ENCODE data around the gene OLR1.

The OLR1 gene

DNA sequence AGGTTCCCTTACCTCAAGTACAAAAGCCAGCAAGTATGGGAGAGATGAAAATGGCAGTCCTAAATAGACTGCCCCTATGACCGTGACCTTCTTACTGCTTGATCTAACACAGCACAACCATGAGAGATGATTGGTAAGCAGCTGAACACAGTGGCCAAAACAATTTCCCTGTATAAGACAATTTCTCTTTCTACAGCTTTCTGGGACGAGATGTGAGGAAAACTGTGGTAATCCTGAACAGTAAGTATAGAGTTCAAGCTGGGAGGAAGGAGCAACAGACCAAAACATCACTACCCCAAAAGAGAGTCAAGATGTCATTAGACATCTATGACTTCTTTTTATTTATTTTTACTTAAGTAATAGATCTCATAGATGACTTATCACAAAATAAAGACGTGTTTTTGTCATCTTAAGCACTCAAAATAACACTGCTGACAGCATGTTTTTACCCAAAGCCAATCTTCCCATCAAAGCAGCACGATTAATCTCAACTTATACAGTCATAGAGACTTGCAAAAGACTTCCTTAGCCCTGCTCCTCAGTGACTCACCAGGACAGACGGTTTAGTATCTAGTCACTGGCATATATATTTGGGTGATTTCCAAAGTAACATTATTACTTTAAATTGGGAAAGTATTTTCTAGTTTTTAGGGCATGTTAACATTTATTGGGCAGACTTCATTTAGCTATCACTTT lies 10.6 kb upstream of the OLR1 start:
- Histone ChIP-seq H3K4me1 (0 out of 2 replicates have a peak, but pooled peaks cover 4% of the 10 kb centered on the region), H3K27me3 (ENCODE audit: low read depth) (no peaks in the 10 kb centered on the region), H3K36me3 (replicated peaks) (no peaks in the 10 kb centered on the region), H3K4me3 (no peak overlapping the region), H3K9me3 (no peaks in the 10 kb centered on the region)
- in situ Hi-C loops (cut with MboI; ENCODE audit: low sequenced_read_pairs) = no loop called here
- DNase-seq (ENCODE audit: low spot score in 2 of 2) = no peak

DNA sequence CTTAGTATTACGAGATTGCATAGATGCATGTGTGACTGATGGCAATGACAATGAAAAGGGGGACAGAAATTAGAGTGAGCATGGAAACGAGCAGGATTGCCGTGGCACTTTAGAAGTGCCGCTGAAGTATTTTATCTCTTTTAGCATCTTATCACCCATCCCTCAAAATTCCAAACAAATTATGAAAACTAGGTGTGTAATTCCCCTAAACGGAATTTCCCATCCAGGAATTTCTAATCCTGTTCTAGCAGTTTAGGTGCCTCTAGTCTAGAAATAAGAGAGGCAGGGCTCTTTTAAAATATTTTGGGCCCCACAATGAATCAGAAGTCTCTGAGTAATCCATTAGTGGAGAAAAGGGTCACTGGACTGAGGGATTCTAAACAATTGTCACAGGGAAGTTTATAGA lies 7.8 kb upstream of the OLR1 start:
- no peak for DNase-seq (ENCODE audit: low spot score in 2 of 2)
- Histone ChIP-seq H3K27me3 (ENCODE audit: low read depth) (no peaks in the 10 kb centered on the region), H3K36me3 (replicated peaks) (no peaks in the 10 kb centered on the region), H3K9me3 (no peaks in the 10 kb centered on the region), H3K4me3 (no peak overlapping the region), H3K4me1 (0 out of 2 replicates have a peak, but pooled peaks cover 4% of the 10 kb centered on the region)
- in situ Hi-C loops (cut with MboI; ENCODE audit: low sequenced_read_pairs) = no loop called here

DNA sequence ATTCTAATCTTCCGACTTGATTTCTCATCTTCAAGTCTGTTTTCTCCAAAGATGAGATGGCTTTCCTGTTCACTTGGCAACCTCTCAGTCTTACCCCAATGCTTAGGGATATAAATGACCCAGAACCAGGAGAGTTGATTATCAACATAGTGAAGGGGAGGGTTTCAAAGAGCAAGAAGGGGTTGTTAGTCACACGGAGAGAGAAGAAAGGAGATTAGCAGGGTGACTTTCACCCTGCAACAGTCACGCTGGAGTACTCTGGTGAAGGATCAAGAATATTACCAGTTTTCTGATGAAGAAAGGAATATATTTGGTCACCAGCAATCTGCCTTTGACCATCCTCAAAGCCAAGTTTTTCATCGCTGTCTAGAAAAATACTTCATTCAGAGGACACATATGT lies 6.9 kb upstream of the OLR1 start, which contains the start of gene TMEM52B:
TMEM52B (plus strand) TSS at position 212 of the 400 bp plus-strand sequence. CDS start 543 bp downstream, outside the sequence.
- Histone ChIP-seq H3K36me3 (replicated peaks) (no peaks in the 10 kb centered on the region), H3K27me3 (ENCODE audit: low read depth) (no peaks in the 10 kb centered on the region), H3K4me1 (0 out of 2 replicates have a peak, but pooled peaks cover 4% of the 10 kb centered on the region), H3K4me3 (no peak within 1 kb of the TSS), H3K9me3 (no peaks in the 10 kb centered on the region)
- no peak for DNase-seq (ENCODE audit: low spot score in 2 of 2)
- in situ Hi-C loops (cut with MboI; ENCODE audit: low sequenced_read_pairs) = no loop called here

DNA sequence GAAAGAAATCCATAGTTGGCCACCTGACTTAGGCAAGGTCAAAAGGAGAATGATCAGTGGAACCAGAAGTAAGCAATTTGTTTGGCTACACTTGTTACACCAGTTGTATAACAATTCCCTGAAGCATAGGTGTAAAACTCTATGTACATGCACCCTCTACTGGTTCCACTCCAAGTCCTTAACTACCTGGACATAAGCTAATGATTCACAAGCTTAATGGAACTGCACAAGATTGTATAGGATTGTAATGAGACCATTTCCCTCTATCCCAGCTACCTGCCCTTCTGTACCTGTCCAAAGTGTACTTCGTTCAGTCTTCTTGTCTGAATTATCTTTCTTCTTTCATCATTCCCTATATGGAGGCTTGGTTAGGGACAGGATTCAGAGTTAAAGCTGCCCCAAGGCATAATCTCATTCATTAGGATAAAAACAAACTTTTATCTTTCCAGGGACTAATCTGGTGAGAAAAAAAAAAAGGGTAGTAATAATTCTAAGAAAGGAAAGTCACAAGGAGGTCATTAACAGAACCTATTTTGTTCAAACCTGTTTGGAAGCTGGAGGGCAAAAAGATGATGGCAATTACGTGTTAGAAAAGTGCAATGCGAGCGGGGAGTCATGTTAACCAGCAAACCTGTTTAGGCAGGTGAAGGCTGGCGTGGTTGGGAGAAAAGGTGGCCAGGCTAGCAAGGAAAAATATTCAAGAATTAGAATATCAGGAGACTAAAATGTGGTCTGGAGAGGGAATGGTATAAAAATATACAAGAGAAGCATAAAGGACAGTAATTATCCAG lies 4.1 kb upstream of the OLR1 start:
- H3K27me3 ChIP-seq (ENCODE audit: low read depth) = no peaks in the 10 kb centered on the region
- no peaks in the 10 kb centered on the region for H3K36me3 ChIP-seq (replicated peaks)
- no peaks in the 10 kb centered on the region for H3K4me1 ChIP-seq
- in situ Hi-C loops (cut with MboI; ENCODE audit: low sequenced_read_pairs) = no loop called here
- H3K9me3 ChIP-seq = no peaks in the 10 kb centered on the region
- no peak overlapping the region for H3K4me3 ChIP-seq
- DNase-seq (ENCODE audit: low spot score in 2 of 2) = no peak

DNA sequence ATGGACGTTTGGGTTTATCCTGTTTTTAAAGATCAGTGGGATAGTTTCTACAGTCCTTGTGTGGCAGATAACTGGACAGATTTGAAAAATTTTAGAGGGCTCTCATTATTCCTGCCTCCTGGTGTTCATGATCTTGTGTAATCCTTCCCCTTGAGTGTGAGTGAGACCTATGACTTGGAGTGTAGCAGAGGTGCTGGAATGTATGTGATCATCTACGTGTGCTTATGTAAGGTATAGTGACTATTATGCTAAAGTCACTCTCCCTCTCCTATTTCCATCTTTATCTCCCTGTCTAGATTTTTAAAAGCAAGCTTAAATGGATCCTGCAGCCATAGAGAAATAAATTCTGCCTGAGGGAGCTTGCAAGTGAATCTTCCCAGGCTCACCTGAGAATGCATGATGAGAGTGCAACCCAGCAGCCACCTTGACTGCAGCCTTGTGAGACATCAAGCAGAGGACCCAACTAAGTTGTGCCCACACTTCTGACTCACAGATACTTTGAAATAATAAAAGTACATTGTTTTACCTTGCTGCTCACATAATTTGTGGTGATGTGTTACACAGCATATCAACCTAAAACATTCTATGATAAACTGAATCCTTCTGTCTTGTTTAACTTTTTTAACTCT lies 3.2 kb upstream of the OLR1 start:
- Histone ChIP-seq H3K27me3 (ENCODE audit: low read depth) (no peaks in the 10 kb centered on the region), H3K9me3 (no peaks in the 10 kb centered on the region), H3K4me3 (no peak overlapping the region), H3K4me1 (no peaks in the 10 kb centered on the region), H3K36me3 (replicated peaks) (no peaks in the 10 kb centered on the region)
- in situ Hi-C loops (cut with MboI; ENCODE audit: low sequenced_read_pairs) = no loop called here
- DNase-seq (ENCODE audit: low spot score in 2 of 2) = no peak

DNA sequence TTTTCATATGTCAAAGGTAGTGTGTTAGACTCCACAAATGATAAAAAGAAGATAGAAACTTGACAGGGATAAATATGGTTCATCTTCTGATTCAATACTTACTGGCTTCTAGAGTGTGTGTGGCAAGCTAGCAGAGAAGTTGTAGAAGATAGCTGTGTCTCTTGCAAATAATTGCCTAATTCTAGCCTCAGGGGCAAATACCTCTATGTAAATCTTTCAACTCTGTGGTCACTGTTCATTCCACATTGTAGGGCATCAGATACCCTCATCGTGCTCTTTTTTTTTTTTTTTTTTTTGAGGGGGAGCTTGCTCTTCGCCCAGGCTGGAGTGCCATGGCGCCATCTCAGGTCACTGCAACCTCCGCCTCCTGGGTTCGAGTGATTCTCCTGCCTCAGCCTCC lies 1.7 kb downstream of the OLR1 start:
- H3K27me3 ChIP-seq (ENCODE audit: low read depth) = no peaks in the 10 kb centered on the region
- no peaks in the 10 kb centered on the region; the same call in 1 of the 2 replicates for H3K4me1 ChIP-seq
- DNase-seq (ENCODE audit: low spot score in 2 of 2) = no peak
- in situ Hi-C loops (cut with MboI; ENCODE audit: low sequenced_read_pairs) = no loop called here
- no peaks in the 10 kb centered on the region for H3K9me3 ChIP-seq
- no peak overlapping the region for H3K4me3 ChIP-seq
- H3K36me3 ChIP-seq (replicated peaks) = no peaks in the 10 kb centered on the region

DNA sequence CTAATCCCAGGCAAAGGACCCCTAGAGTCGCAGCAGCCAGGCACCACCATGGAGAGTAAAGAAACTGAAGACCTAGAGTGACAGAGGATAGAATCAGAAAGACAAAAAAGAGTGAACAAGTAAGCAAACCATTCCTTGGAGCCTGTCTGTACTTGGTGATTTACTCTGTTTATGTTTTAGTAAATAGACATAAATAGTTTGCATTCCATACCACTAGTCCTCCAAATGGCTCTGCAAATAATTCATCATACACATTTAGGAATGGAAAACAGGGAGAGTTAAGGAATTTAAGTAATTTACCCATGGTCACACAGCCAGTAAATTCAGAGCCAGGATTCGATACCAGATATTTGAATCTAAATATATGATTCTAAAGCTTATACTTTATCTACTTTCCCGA lies 2.8 kb downstream of the OLR1 start:
- in situ Hi-C loops (cut with MboI; ENCODE audit: low sequenced_read_pairs) = no loop called here
- Histone ChIP-seq H3K4me3 (no peak overlapping the region), H3K36me3 (replicated peaks) (no peaks in the 10 kb centered on the region), H3K9me3 (no peaks in the 10 kb centered on the region), H3K4me1 (no peaks in the 10 kb centered on the region; the same call in 1 of the 2 replicates), H3K27me3 (ENCODE audit: low read depth) (no peaks in the 10 kb centered on the region)
- DNase-seq (ENCODE audit: low spot score in 2 of 2) = no peak

DNA sequence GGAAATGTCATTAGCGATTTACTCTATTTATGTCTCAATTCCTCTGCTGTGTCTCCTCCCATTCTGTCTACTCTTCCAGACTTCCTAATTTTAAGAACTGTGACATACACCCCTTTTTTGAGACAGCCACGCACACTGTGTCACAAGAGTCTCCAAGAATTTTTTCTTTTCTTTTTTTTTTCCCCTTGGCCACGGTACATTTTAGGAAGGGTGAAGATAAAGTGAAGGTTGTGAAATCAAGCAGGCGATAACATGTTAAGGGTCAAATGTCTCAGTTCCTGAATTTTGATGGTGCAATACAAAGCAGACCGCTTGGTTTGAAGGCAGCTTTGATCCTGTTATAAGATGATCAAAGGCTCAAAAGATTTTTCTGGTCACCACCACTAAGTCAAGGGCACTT lies 4.3 kb downstream of the OLR1 start:
- Histone ChIP-seq H3K4me3 (no peak overlapping the region), H3K36me3 (replicated peaks) (no peaks in the 10 kb centered on the region), H3K9me3 (no peaks in the 10 kb centered on the region), H3K4me1 (no peaks in the 10 kb centered on the region; the same call in 1 of the 2 replicates), H3K27me3 (ENCODE audit: low read depth) (no peaks in the 10 kb centered on the region)
- DNase-seq (ENCODE audit: low spot score in 2 of 2) = no peak
- in situ Hi-C loops (cut with MboI; ENCODE audit: low sequenced_read_pairs) = no loop called here

DNA sequence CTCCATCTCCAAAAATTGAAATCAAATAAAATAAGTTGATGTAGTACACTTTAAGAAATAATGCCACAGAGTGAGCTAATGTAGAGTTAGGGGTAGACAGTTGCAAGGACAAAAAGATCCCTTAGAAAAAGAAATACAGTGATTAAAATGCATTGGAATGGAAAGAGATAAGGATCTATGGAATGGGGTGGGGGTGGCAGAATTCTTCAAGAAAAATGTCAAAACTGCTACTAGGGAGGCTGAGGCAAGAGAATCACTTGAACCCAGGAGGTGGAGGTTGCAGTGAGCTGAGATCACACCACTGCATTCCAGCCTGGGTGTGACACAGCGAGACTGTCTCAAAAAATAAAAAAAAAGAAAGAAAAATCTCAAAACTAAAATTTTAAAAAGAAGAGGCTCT lies 6.5 kb downstream of the OLR1 start:
- in situ Hi-C loops (cut with MboI; ENCODE audit: low sequenced_read_pairs) = no loop called here
- H3K36me3 ChIP-seq (replicated peaks) = no peaks in the 10 kb centered on the region
- no peaks in the 10 kb centered on the region for H3K9me3 ChIP-seq
- no peak overlapping the region for H3K4me3 ChIP-seq
- no peaks in the 10 kb centered on the region; the same call in 1 of the 2 replicates for H3K4me1 ChIP-seq
- H3K27me3 ChIP-seq (ENCODE audit: low read depth) = no peaks in the 10 kb centered on the region
- no peak for DNase-seq (ENCODE audit: low spot score in 2 of 2)

DNA sequence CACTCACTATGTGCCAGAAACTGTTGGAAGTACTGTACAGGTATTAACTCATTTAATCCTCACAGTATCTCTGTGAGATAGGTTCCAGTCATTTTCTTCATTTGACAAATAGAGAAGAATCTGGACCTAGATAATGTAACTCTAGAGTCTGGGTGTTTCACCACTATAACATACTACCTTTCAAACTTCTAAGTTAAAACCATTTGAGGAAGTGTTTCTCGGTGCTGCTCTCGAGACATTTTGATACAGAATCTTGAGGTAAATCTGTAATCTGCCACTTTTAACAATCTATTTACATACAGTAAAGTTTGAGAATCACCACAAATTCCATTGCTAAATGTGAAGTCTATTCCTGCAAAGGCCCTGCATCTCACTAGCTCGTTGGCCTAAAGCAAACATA lies 8.8 kb downstream of the OLR1 start:
- H3K9me3 ChIP-seq = no peaks in the 10 kb centered on the region

DNA sequence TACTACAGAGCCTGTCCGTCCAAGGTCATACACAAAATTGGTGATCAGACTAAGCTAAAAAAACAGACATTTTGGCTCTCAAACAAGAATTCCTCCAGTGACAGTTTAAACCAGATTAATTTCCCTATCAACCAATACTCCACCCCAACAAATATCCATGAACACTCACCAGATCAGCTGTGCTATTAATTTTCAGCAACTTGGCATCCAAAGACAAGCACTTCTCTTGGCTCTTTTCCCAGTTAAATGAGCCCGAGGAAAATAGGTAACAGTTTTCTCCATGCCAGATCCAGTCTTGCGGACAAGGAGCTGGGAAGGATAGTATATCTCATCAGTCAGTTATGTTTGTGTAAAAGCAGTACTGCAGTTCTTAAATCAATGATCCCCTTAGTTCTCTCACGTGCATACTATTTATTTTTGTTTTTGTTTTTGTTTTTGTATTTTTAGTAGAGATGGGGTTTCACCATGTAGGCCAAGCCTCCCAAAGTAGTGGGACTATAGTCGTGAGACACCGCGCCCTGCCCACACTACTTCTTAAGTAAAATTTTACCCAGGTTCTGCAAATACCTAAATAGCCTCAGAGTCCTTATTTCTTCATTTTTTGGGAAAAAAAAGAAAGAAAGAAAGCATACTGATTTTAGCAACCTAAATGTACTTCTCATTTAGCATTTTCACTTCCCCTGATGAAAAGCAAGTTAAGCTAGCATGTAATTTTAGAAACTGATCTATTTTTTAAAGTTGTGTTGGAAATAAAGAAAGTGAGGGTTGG lies 11.1 kb downstream of the OLR1 start:
- H3K9me3 ChIP-seq = no peaks in the 10 kb centered on the region
- no peak for DNase-seq (ENCODE audit: low spot score in 2 of 2)
- H3K4me3 ChIP-seq = no peak overlapping the region
- no peaks in the 10 kb centered on the region for H3K4me1 ChIP-seq
- in situ Hi-C loops (cut with MboI; ENCODE audit: low sequenced_read_pairs) = no loop called here
- H3K27me3 ChIP-seq (ENCODE audit: low read depth) = no peaks in the 10 kb centered on the region
- no peaks in the 10 kb centered on the region for H3K36me3 ChIP-seq (replicated peaks)

More for the DNA sequence above, 8.8 kb downstream of the OLR1 start:
- H3K4me3 ChIP-seq = no peak overlapping the region
- in situ Hi-C loops (cut with MboI; ENCODE audit: low sequenced_read_pairs) = no loop called here
- H3K36me3 ChIP-seq (replicated peaks) = no peaks in the 10 kb centered on the region
- no peaks in the 10 kb centered on the region; the same call in 1 of the 2 replicates for H3K4me1 ChIP-seq
- H3K27me3 ChIP-seq (ENCODE audit: low read depth) = no peaks in the 10 kb centered on the region
- no peak for DNase-seq (ENCODE audit: low spot score in 2 of 2)

DNA sequence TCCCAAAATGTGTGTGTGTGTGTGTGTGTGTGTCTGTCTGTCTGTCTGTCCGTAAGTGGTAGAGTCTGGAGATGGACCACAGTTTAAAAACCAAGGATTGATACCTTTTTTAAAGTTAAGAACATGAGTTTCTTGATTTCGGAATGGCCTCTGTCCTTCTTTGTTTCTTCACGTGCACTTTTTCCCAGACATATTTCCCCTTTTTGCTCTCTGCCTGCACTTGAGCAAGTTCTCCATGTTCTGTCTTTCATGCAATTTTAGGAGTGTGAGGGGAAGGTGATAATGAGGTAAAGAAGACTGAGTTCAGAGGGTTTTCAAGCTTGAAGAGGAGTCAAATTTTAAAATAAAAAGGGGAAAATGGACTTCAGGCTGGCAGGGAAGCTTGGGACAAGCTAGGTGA lies 12.7 kb downstream of the OLR1 start:
- Histone ChIP-seq H3K4me1 (no peaks in the 10 kb centered on the region), H3K4me3 (no peak overlapping the region), H3K36me3 (replicated peaks) (no peaks in the 10 kb centered on the region), H3K27me3 (ENCODE audit: low read depth) (no peaks in the 10 kb centered on the region), H3K9me3 (no peaks in the 10 kb centered on the region)
- in situ Hi-C loops (cut with MboI; ENCODE audit: low sequenced_read_pairs) = no loop called here
- no peak for DNase-seq (ENCODE audit: low spot score in 2 of 2)

DNA sequence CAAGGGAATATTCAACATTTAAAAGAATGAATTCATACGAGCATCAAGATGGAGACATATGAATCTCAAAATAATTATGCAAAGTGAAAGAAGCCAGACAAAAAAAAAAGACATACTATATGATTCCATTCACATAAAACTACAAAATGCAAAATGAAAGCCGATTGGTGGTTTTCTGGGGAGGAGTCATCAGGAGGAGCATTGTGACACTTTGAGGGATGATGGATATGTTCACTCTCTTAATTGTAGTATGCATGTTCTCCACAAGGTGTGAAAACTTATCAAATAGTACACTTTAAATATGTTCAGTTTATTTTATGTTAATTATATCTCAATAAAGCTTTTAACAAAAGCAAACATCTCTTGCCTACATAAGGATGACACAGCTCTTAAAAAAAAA lies 13.5 kb downstream of the OLR1 start:
- Histone ChIP-seq H3K9me3 (no peaks in the 10 kb centered on the region), H3K4me3 (no peak overlapping the region), H3K27me3 (ENCODE audit: low read depth) (no peaks in the 10 kb centered on the region), H3K36me3 (replicated peaks) (no peaks in the 10 kb centered on the region), H3K4me1 (no peaks in the 10 kb centered on the region)
- in situ Hi-C loops (cut with MboI; ENCODE audit: low sequenced_read_pairs) = no loop called here
- no peak for DNase-seq (ENCODE audit: low spot score in 2 of 2)

Data from HAP-1 (cell line).